MM.1S (cell line): ENCODE results near the gene MASP2.
A peak's percentile ranks its signal among the peaks of the same experiment; 100 is the strongest.
"Not testable (repeated sequence)": the region's sequence is repeated elsewhere in the genome, so short reads cannot be mapped to it uniquely, and the experiment has no call there.

ENCODE experiments used
- DNase-seq: peaks from one replicate; pipeline ENCODE4 v3.0.0-alpha.2; 2015
- H2AFZ ChIP-seq: fragments of 300-600 bp; sonication (generic); 2 replicates; pipeline ENCODE4 v1.6.0; 2016; ENCODE audit warnings: antibody characterized with exemption, low read length
- H3F3A ChIP-seq: fragments of 300-600 bp; sonication (generic); 2 replicates; pipeline ENCODE4 v1.6.1; 2016; ENCODE audit warnings: mild to moderate bottlenecking, antibody characterized with exemption, low read length, moderate library complexity, mixed read lengths; ENCODE audit not compliant: insufficient read depth
- H3K27ac ChIP-seq: fragments of 300-600 bp; sonication (generic); 2 replicates; pipeline ENCODE4 v1.5.1; 2016; ENCODE audit warnings: mild to moderate bottlenecking, low read length
- H3K27me3 ChIP-seq: fragments of 300-600 bp; sonication (generic); replicated peaks from 2 replicates; pipeline ENCODE4 v1.6.0; 2016; ENCODE audit warnings: low read length; ENCODE audit not compliant: insufficient read depth
- H3K36me3 ChIP-seq: fragments of 300-600 bp; sonication (generic); replicated peaks from 2 replicates; pipeline ENCODE4 v1.6.1; 2016; ENCODE audit warnings: mild to moderate bottlenecking, low read length, mixed read lengths; ENCODE audit not compliant: insufficient read depth
- H3K4me1 ChIP-seq: fragments of 300-600 bp; sonication (generic); 2 replicates; pipeline ENCODE4 v1.6.1; 2016; ENCODE audit warnings: low read length, mixed read lengths
- H3K4me2 ChIP-seq: fragments of 300-600 bp; sonication (generic); 2 replicates; pipeline ENCODE4 v1.6.0; 2016; ENCODE audit warnings: low read depth, low read length
- H3K4me3 ChIP-seq: fragments of 300-600 bp; sonication (generic); 2 replicates; pipeline ENCODE4 v1.5.1; 2016; ENCODE audit warnings: low read length, mixed read lengths
- H3K79me2 ChIP-seq: fragments of 300-600 bp; sonication (generic); 2 replicates; pipeline ENCODE4 v1.6.1; 2016; ENCODE audit warnings: mixed run types, low read length, mixed read lengths
- H3K9ac ChIP-seq: fragments of 300-600 bp; sonication (generic); 2 replicates; pipeline ENCODE4 v1.6.1; 2016; ENCODE audit warnings: low read length, mixed read lengths
- H3K9me2 ChIP-seq: fragments of 300-600 bp; sonication (generic); replicated peaks from 2 replicates; pipeline ENCODE4 v1.6.1; 2016; ENCODE audit warnings: mild to moderate bottlenecking, low read length, mixed read lengths; ENCODE audit not compliant: insufficient read depth
- H3K9me3 ChIP-seq: fragments of 300-600 bp; sonication (generic); replicated peaks from 2 replicates; pipeline ENCODE4 v1.6.1; 2016; ENCODE audit warnings: mild to moderate bottlenecking, low read length, mixed read lengths; ENCODE audit not compliant: insufficient read depth
- H4K20me1 ChIP-seq: fragments of 300-600 bp; sonication (generic); 2 replicates; pipeline ENCODE4 v1.6.1; 2016; ENCODE audit warnings: mild to moderate bottlenecking, low read length, moderate library complexity, mixed read lengths; ENCODE audit not compliant: insufficient read depth
- EZH2 ChIP-seq: fragments of 300-600 bp; sonication (generic); optimal IDR thresholded peaks from 2 replicates; pipeline ENCODE3; 2017; ENCODE audit warnings: low read depth, mild to moderate bottlenecking, antibody characterized with exemption, low read length, mixed read lengths
- EZH2phosphoT487 ChIP-seq: fragments of 300-600 bp; sonication (generic); IDR thresholded peaks from 2 replicates; pipeline ENCODE4 v1.6.1; 2018; ENCODE audit warnings: antibody characterized with exemption, low read length
- TF ChIP-seq, protein P1 (sequence below): fragments of 300-600 bp; sonication (generic); IDR thresholded peaks from 2 replicates; pipeline ENCODE4 v1.5.1; 2016; ENCODE audit warnings: antibody characterized with exemption, low read length, mixed read lengths

MASP2 gene

DNA sequence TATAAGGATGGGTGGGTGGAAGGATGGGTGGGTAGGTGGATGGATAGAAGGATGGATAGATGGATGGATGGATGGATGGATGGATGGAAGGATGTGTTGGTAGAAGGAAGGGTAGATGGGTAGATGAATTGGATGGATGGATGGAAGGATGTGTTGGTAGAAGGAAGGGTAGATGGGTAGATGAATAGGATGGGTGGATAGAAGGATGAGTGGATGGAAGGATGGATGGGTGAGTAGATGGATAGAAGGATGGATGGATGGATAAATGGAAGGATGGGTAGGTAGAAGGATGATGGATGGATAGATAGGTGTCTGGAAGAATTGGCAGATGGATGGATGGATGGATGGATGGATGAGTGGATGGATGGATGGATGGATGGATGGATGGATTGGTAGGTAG lies 6.0 kb downstream of the MASP2 start:
- H3K4me2 ChIP-seq: no peak overlapping the region
- no peaks in the 10 kb centered on the region for H4K20me1 ChIP-seq
- no peaks in the 10 kb centered on the region for H3K4me1 ChIP-seq
- no peaks in the 10 kb centered on the region for H3K36me3 ChIP-seq
- no peaks in the 10 kb centered on the region for H3K9me3 ChIP-seq
- H3F3A ChIP-seq: no peaks in the 10 kb centered on the region
- DNase-seq: no peak
- no peaks in the 10 kb centered on the region for H3K79me2 ChIP-seq
- H3K9ac ChIP-seq: no peak overlapping the region
- H3K27me3 ChIP-seq: no peaks in the 10 kb centered on the region
- no peak overlapping the region for H3K27ac ChIP-seq
- TF ChIP-seq EZH2phosphoT487 (no peak), EZH2 (no peak)
- TF ChIP-seq, protein P1, sequence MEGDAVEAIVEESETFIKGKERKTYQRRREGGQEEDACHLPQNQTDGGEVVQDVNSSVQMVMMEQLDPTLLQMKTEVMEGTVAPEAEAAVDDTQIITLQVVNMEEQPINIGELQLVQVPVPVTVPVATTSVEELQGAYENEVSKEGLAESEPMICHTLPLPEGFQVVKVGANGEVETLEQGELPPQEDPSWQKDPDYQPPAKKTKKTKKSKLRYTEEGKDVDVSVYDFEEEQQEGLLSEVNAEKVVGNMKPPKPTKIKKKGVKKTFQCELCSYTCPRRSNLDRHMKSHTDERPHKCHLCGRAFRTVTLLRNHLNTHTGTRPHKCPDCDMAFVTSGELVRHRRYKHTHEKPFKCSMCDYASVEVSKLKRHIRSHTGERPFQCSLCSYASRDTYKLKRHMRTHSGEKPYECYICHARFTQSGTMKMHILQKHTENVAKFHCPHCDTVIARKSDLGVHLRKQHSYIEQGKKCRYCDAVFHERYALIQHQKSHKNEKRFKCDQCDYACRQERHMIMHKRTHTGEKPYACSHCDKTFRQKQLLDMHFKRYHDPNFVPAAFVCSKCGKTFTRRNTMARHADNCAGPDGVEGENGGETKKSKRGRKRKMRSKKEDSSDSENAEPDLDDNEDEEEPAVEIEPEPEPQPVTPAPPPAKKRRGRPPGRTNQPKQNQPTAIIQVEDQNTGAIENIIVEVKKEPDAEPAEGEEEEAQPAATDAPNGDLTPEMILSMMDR: no peak
- H3K9me2 ChIP-seq: no peaks in the 10 kb centered on the region
- no peak overlapping the region for H3K4me3 ChIP-seq
- H2AFZ ChIP-seq: no peak overlapping the region

DNA sequence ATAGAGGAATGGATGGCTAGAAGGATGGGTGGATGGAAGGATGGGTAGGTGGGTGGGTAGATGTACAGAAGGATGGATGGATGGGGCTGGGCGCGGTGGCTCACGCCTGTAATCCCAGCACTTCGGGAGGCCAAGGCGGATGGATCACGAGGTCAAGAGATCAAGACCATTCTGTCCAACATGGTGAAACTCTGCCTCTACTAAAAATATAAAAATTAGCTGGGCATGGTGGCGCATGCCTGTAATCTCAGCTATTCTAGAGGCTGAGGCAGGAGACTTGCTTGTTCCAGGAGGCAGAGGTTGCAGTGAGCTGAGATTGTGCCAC lies 7.0 kb downstream of the MASP2 start:
- H3K9me2 ChIP-seq, H3K9me3 ChIP-seq, H4K20me1 ChIP-seq, H3K79me2 ChIP-seq, H2AFZ ChIP-seq, H3K36me3 ChIP-seq, H3F3A ChIP-seq, H3K9ac ChIP-seq, H3K4me3 ChIP-seq, DNase-seq, H3K4me2 ChIP-seq, H3K27me3 ChIP-seq, H3K4me1 ChIP-seq, H3K27ac ChIP-seq: not testable (repeated sequence)

DNA sequence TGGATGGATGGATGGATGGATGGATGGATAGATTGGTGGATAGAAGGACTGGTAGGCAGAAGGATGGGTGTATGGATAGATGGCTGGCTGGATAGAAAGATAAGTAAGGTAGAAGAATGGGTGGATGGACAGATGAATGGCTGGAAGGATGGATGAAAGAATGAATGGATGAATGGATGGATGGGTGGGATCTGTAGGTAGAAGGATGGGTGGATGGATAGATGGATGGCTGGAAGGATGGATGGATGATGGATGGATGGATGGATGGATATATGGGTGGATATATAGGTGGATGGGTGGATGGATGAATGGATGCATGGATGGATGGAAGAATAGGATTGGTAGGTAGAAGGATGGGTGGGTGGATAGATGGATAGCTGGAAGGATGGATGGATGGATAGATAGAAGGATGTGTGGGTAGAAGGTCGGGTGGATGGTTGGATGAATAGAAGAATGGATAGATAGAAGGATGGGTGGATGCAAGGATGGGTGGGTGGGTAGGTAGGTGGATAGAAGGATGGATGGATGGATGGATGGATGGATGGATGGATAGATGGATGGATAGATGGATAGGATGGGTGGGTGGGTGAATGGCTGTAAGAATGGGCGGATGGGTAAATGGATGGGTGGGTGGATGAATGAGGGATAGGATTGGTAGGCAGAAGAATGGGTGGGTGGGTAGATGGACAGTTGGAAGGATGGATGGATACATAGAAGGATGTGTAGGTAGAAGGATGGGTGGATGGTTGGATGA lies 7.5 kb downstream of the MASP2 start:
- Histone ChIP-seq H3K27ac (no peak overlapping the region), H3K36me3 (no peaks in the 10 kb centered on the region), H3K9me3 (no peaks in the 10 kb centered on the region), H3K27me3 (0 out of 2 replicates have a peak, but pooled peaks cover 3% of the 10 kb centered on the region), H2AFZ (no peak overlapping the region), H3K4me3 (no peak overlapping the region), H3K79me2 (no peaks in the 10 kb centered on the region), H4K20me1 (no peaks in the 10 kb centered on the region), H3K4me2 (no peak overlapping the region), H3F3A (no peaks in the 10 kb centered on the region), H3K4me1 (no peaks in the 10 kb centered on the region), H3K9ac (no peak overlapping the region), H3K9me2 (no peaks in the 10 kb centered on the region)
- TF ChIP-seq EZH2phosphoT487 (no peak), EZH2 (no peak)
- TF ChIP-seq, protein P1: no peak
- no peak for DNase-seq

DNA sequence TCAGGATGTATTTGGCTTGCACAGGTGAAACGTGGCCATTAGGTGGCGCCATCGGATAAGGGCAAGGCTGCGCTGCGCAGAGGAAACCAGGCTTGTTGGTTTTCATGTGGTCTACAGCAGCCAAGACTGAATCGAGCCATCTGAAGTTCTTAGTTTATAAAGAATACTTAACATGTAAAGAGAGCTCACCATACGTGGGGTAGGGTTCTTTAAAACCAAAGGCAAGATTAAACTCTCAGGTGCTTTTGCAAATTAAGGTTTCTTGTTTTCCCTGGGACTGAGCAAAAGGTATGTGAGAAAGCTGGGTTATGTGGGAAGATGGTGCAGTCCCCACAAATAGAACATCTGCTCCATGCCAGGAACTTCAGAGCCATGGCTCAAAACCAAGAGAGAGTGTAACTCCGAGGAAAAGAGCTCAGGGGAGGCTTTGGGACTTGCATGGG lies 9.3 kb downstream of the MASP2 start:
- no peaks in the 10 kb centered on the region for H4K20me1 ChIP-seq
- no peaks in the 10 kb centered on the region for H3K36me3 ChIP-seq
- no peak overlapping the region for H3K4me3 ChIP-seq
- 0 out of 2 replicates have a peak, but pooled peaks cover 3% of the 10 kb centered on the region for H3K27me3 ChIP-seq
- no peak overlapping the region for H3K27ac ChIP-seq
- H3K9me3 ChIP-seq: no peaks in the 10 kb centered on the region
- TF ChIP-seq, protein P1: peak; percentile 99
- no peak for TF ChIP-seq EZH2
- no peaks in the 10 kb centered on the region for H3K4me1 ChIP-seq
- H3K79me2 ChIP-seq: no peaks in the 10 kb centered on the region
- no peak overlapping the region for H3K4me2 ChIP-seq
- H3K9ac ChIP-seq: no peak overlapping the region
- H3K9me2 ChIP-seq: no peaks in the 10 kb centered on the region
- no peaks in the 10 kb centered on the region for H3F3A ChIP-seq
- peak; percentile 83 for DNase-seq
- H2AFZ ChIP-seq: no peak overlapping the region

DNA sequence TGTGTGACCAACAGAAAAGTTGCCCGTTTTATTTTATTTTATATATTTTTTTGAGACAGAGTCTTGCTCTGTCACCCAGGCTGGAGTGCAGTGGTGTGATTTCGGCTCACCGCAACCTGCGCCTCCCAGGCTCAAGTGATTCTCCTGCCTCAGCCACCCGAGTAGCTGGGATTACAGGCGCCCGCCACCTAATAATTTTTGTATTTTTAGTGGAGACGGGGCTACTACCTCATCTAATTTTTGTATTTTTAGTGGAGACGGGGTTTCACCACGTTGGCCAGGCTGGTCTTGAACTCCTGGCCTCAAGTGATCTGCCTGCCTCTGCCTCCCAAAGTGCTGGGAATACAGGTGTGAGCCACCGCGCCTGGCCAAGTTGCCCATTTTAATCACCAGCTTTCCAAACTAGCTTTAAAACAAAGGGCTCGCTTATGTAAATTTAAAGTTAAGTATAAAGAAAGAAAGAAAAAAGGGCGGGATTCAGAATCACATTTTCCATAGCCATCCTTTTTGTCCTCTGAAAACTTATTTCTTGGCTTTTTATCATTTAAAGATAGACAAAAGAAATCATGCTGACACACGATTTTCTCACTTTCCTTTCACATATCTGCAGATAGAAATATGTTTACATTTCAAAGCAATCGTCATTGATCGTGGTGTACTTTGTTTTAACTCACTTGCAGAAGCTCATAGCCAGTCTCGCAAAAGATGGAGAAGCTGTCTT lies 9.9 kb downstream of the MASP2 start:
- H3K4me2 ChIP-seq, H3K27ac ChIP-seq: not testable (repeated sequence)

More for the DNA sequence above, 9.9 kb downstream of the MASP2 start:
- not testable (repeated sequence) for H3K36me3 ChIP-seq, H3K4me3 ChIP-seq, H3F3A ChIP-seq, H3K4me1 ChIP-seq, H3K27me3 ChIP-seq, H4K20me1 ChIP-seq, DNase-seq, H3K9me3 ChIP-seq, H2AFZ ChIP-seq, H3K9ac ChIP-seq, H3K9me2 ChIP-seq, H3K79me2 ChIP-seq
